ENCODE data around the gene IGFBP6. TPM values are rescaled to one million over a fixed set of nuclear protein-coding genes. Genes with fewer than 3 reads are reported as not detected.
"Not testable (repeated sequence)": the region's sequence is repeated elsewhere in the genome, so short reads cannot be mapped to it uniquely, and the experiment has no call there.

The IGFBP6 gene
- total RNA-seq, 3 donors from 2014 or later, result 169 to 708 (median 284) TPM

DNA sequence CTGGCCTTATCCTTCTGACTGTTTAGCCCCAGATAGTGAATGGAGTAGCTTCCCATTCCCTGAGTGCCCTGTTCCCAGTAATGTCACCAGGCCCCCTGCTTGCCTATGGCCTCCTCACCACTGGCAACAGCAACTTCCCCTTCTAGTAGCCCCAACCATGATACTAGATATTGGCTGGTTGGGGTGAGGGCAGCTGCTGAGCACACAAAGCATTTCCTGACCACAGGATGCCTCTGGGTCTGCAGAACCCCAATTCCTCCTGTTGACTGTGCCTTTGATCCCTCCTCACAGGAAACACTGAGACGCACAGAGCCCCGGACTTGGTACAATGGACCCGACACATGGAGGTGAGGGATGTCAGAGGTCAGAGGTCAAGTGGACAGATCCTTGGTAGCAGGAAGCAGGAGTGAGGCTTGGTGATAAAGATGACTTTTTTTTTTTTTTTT, 6.4 kb downstream of the IGFBP6 start:
- Histone ChIP-seq H3K4me3 (no peak overlapping the region), H3K36me3 (no peaks in the 10 kb centered on the region), H3K27me3 (no peaks in the 10 kb centered on the region), H3K27ac (no peak overlapping the region), H3K4me1 (no peaks in the 10 kb centered on the region), H3K9me3 (no peaks in the 10 kb centered on the region)
- intact Hi-C loops (cut with DNase I; ENCODE audit: low total_unique reads), result no loop called here
- no peak for DNase-seq (ENCODE audit: low spot score in 2 of 2)
- TF ChIP-seq CTCF (IDR thresholded peaks at IDR 0.05), result no peak
- TF ChIP-seq POLR2A (IDR thresholded peaks at IDR 0.05), result no peak
- TF ChIP-seq POLR2AphosphoS5 (IDR thresholded peaks at IDR 0.05), result no peak

- H3K36me3 ChIP-seq, result no peaks in the 10 kb centered on the region
- intact Hi-C loops (cut with DNase I; ENCODE audit: low total_unique reads), result no loop called here
- H3K4me1 ChIP-seq, result no peaks in the 10 kb centered on the region
- no peak for DNase-seq (ENCODE audit: low spot score in 2 of 2)
- H3K27ac ChIP-seq, result peak overlapping the region in 1 of 2 donors; percentile 28
- TF ChIP-seq POLR2AphosphoS5 (IDR thresholded peaks at IDR 0.05) (no peak), CTCF (IDR thresholded peaks at IDR 0.05) (no peak), POLR2A (IDR thresholded peaks at IDR 0.05) (no peak)
- no peaks in the 10 kb centered on the region for H3K9me3 ChIP-seq
- H3K4me3 ChIP-seq, result no peak overlapping the region
- H3K27me3 ChIP-seq, result no peaks in the 10 kb centered on the region
Observed at GRCh38 chr12:53105256-53105655, 7.8 kb downstream of the IGFBP6 start.

DNA sequence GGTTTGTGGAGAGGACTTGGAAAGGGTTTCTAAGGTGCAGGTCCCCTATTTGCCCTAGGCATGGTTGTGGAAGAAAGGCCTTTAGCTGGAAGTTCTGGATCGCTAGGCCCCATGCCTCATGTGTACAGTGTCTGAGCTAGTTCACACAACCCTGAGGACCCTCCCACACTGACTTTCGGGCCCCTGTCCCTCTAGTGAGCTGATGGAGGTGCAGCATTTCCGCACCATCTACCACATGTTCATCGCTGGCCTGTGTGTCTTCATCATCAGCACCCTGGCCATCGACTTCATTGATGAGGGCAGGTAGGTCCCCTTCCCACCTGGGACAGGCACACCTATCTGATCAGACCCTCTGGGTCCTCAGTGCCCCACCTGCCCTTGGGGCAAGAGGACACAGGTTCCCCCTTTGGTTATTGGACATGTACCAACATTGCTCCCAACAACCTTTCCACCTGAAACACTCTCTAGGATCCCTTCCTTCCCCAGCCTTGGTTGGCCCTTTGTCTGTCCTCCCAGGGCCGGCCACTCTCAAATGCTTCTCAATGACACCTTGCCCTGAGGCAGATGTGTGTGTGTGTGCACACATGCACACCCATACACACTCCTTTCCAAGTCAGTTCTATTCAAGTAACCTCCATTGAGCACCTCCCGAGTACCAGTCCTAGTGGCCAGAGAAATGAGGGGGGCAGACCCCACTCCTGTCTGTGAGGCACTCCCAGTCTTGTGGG, 8.4 kb downstream of the IGFBP6 start:
- no peak overlapping the region for H3K4me3 ChIP-seq
- intact Hi-C loops (cut with DNase I; ENCODE audit: low total_unique reads), result no loop called here
- no peaks in the 10 kb centered on the region for H3K27me3 ChIP-seq
- TF ChIP-seq CTCF (IDR thresholded peaks at IDR 0.05) (no peak), POLR2AphosphoS5 (IDR thresholded peaks at IDR 0.05) (no peak), POLR2A (IDR thresholded peaks at IDR 0.05) (no peak)
- H3K4me1 ChIP-seq, result no peaks in the 10 kb centered on the region
- no peak for DNase-seq (ENCODE audit: low spot score in 2 of 2)
- no peaks in the 10 kb centered on the region for H3K36me3 ChIP-seq
- H3K9me3 ChIP-seq, result no peaks in the 10 kb centered on the region
- peak overlapping the region in 1 of 2 donors; percentile 42 for H3K27ac ChIP-seq

- no peaks in the 10 kb centered on the region for H3K36me3 ChIP-seq
- H3K27ac ChIP-seq, result peak overlapping the region in 1 of 2 donors; percentile 16
- H3K4me3 ChIP-seq, result no peak overlapping the region
- no peaks in the 10 kb centered on the region for H3K4me1 ChIP-seq
- DNase-seq (ENCODE audit: low spot score in 2 of 2), result no peak
- intact Hi-C loops (cut with DNase I; ENCODE audit: low total_unique reads), result no loop called here
- H3K27me3 ChIP-seq, result no peaks in the 10 kb centered on the region
- H3K9me3 ChIP-seq, result no peaks in the 10 kb centered on the region
- TF ChIP-seq POLR2A (IDR thresholded peaks at IDR 0.05) (no peak), CTCF (IDR thresholded peaks at IDR 0.05) (no peak), POLR2AphosphoS5 (IDR thresholded peaks at IDR 0.05) (no peak)
Observed at GRCh38 chr12:53107122-53107521, 9.7 kb downstream of the IGFBP6 start.

DNA sequence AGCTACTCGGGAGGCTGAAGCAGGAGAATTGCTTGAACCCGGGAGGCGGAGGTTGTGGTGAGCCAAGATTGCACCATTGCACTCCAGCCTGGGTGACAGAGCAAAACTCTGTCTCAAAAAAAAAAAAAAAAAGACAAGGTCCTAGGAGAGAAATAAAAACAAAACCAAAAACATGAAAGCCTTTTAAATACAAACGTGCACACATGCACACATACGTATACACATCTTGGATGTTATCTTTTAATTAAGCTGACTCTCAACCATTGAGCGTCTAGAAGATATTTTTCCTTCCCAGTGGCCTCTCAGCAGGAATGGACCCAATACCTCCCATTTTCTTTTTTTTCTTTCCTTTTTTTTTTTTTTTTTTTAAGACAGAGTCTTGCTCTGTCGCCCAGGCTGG, 15.0 kb downstream of the IGFBP6 start:
- DNase-seq (ENCODE audit: low spot score in 2 of 2); intact Hi-C loops (cut with DNase I; ENCODE audit: low total_unique reads); H3K27ac ChIP-seq; H3K27me3 ChIP-seq; H3K4me1 ChIP-seq; H3K36me3 ChIP-seq; H3K4me3 ChIP-seq; H3K9me3 ChIP-seq: not testable (repeated sequence)

Measured in breast epithelium (tissue), 4 donors.